CD4-positive, CD25-positive, alpha-beta regulatory T cell (primary cell): ENCODE results near the gene SLC24A3. TPM values are rescaled to one million over a fixed set of nuclear protein-coding genes. Genes with fewer than 3 reads are reported as not detected.
A peak's percentile ranks its signal among the peaks of the same experiment; 100 is the strongest.

Source experiments
- ATAC-seq, 2 donors: fragments of 150-1000 bp; cut with Tn5 transposase; one replicate each; pipeline ENCODE4 v1.10.0; 2021; ENCODE audit warnings: low read depth in 2 of 2, moderate number of reproducible peaks in 2 of 2, moderate library complexity in 1 of 2
- DNase-seq, 3 donors: peaks; one replicate each; pipeline versions ENCODE4 v3.0.0 to v3.0.0-alpha.2; 2012 to 2022; ENCODE audit warnings: mixed read lengths in 1 of 3
- H3K27ac ChIP-seq: one replicate; pipeline ENCODE4 v1.7.0; 2013; ENCODE audit warnings: mild to moderate bottlenecking, low read length; ENCODE audit not compliant: insufficient read depth, poor library complexity, severe bottlenecking
- H3K27me3 ChIP-seq: one replicate; pipeline ENCODE4 v1.7.0; 2013; ENCODE audit warnings: low read length; ENCODE audit not compliant: control insufficient read depth, insufficient read depth
- H3K36me3 ChIP-seq: one replicate; pipeline ENCODE4 v1.7.0; 2013; ENCODE audit warnings: mild to moderate bottlenecking, low read length, moderate library complexity; ENCODE audit not compliant: control insufficient read depth, insufficient read depth
- H3K4me1 ChIP-seq: 2 replicates; pipeline ENCODE4 v1.7.0; 2013; ENCODE audit warnings: mild to moderate bottlenecking, low read length; ENCODE audit not compliant: insufficient read depth, control insufficient read depth, poor library complexity, severe bottlenecking
- H3K4me3 ChIP-seq: one replicate; pipeline ENCODE4 v1.7.0; 2013; ENCODE audit warnings: low read depth, mild to moderate bottlenecking, low read length, moderate library complexity
- H3K9me3 ChIP-seq, 2 experiments: 1 replicate in 1 of 2; 2 replicates in 1 of 2; pipeline ENCODE4 v1.7.0; 2013; ENCODE audit warnings: low read length in 2 of 2, mild to moderate bottlenecking in 1 of 2, moderate library complexity in 1 of 2; ENCODE audit not compliant: control insufficient read depth in 2 of 2
- H3K27ac Mint-ChIP-seq, 3 donors: one replicate each; pipeline ENCODE4 v1.8.0; 2020 to 2022; ENCODE audit warnings: mild to moderate bottlenecking in 3 of 3, mixed read lengths in 3 of 3, moderate library complexity in 2 of 3
- H3K27me3 Mint-ChIP-seq: one replicate; pipeline ENCODE4 v1.8.0; 2022; ENCODE audit warnings: mild to moderate bottlenecking, mixed read lengths
- H3K36me3 Mint-ChIP-seq: one replicate; pipeline ENCODE4 v1.8.0; 2020; ENCODE audit warnings: mixed read lengths
- H3K4me1 Mint-ChIP-seq, 4 donors: one replicate each; pipeline ENCODE4 v1.8.0; 2020 to 2022; ENCODE audit warnings: mixed read lengths in 4 of 4, mild to moderate bottlenecking in 1 of 4
- H3K4me3 Mint-ChIP-seq, 4 donors: one replicate each; pipeline ENCODE4 v1.8.0; 2020 to 2022; ENCODE audit warnings: mild to moderate bottlenecking in 4 of 4, mixed read lengths in 4 of 4, moderate library complexity in 3 of 4
- H3K9me3 Mint-ChIP-seq, 7 donors: one replicate each; pipeline ENCODE4 v1.8.0; 2020 to 2022; ENCODE audit warnings: mixed read lengths in 7 of 7, mild to moderate bottlenecking in 3 of 7, moderate library complexity in 2 of 7
- polyA plus RNA-seq, 4 donors: library from polyadenylated mRNA; unstranded; fragments of 300-500 nt; fragmentation: Illumina TruSeq; gene quantifications; one replicate each; pipeline ENCODE4 v1.2.3, GENCODE V29; 2021
- total RNA-seq: library from RNA; stranded (reverse); gene quantifications from one replicate; pipeline ENCODE4 v1.2.3, GENCODE V29; 2022

SLC24A3 gene
- total and polyA plus RNA-seq, 5 donors from 2014 or later, result 0.25 TPM; not detected in 4

GRCh38 chr20:19314621-19315020 lies 102.2 kb downstream of the SLC24A3 start:
- Histone ChIP-seq H3K4me1 (no peaks in the 10 kb centered on the region), H3K4me3 (no peak overlapping the region), H3K36me3 (no peaks in the 10 kb centered on the region), H3K9me3 (no peaks in the 10 kb centered on the region), H3K27me3 (no peaks in the 10 kb centered on the region), H3K27ac (no peak overlapping the region)
- Mint-ChIP-seq H3K27ac (no peak overlapping the region), H3K4me1 (no peaks in the 10 kb centered on the region), H3K36me3 (no peaks in the 10 kb centered on the region), H3K27me3 (no peaks in the 10 kb centered on the region), H3K9me3 (peaks cover 0 to 2% (median 0%) of the 10 kb centered on the region in 7 donors), H3K4me3 (no peak overlapping the region)
- ATAC-seq (no peak), DNase-seq (no peak)

- no peak overlapping the region for H3K4me3 Mint-ChIP-seq
- Histone ChIP-seq H3K36me3 (no peaks in the 10 kb centered on the region), H3K4me1 (no peaks in the 10 kb centered on the region), H3K4me3 (no peak overlapping the region), H3K9me3 (no peaks in the 10 kb centered on the region), H3K27me3 (no peaks in the 10 kb centered on the region), H3K27ac (no peak overlapping the region)
- no peaks in the 10 kb centered on the region for H3K4me1 Mint-ChIP-seq
- no peaks in the 10 kb centered on the region for H3K27me3 Mint-ChIP-seq
- ATAC-seq, result no peak
- H3K36me3 Mint-ChIP-seq, result no peaks in the 10 kb centered on the region
- peaks cover 0 to 2% (median 0%) of the 10 kb centered on the region in 7 donors for H3K9me3 Mint-ChIP-seq
- no peak overlapping the region for H3K27ac Mint-ChIP-seq
- no peak for DNase-seq
These were observed 105.0 kb downstream of the SLC24A3 start for GRCh38 chr20:19317237-19318069.

- H3K36me3 ChIP-seq, result no peaks in the 10 kb centered on the region
- H3K27me3 Mint-ChIP-seq, result no peaks in the 10 kb centered on the region
- no peaks in the 10 kb centered on the region for H3K9me3 ChIP-seq
- no peak overlapping the region for H3K4me3 ChIP-seq
- no peaks in the 10 kb centered on the region for H3K4me1 ChIP-seq
- no peak overlapping the region for H3K27ac ChIP-seq
- no peak for DNase-seq
- peaks cover 0 to 2% (median 0%) of the 10 kb centered on the region in 7 donors for H3K9me3 Mint-ChIP-seq
- H3K4me3 Mint-ChIP-seq, result no peak overlapping the region
- no peaks in the 10 kb centered on the region for H3K27me3 ChIP-seq
- H3K27ac Mint-ChIP-seq, result peak overlapping the region in 1 of 3 donors; percentile 38
- no peak for ATAC-seq
- H3K36me3 Mint-ChIP-seq, result no peaks in the 10 kb centered on the region
- no peaks in the 10 kb centered on the region for H3K4me1 Mint-ChIP-seq
These were observed 106.2 kb downstream of the SLC24A3 start for GRCh38 chr20:19318610-19319009.

GRCh38 chr20:19320005-19320404 lies 107.6 kb downstream of the SLC24A3 start:
- H3K27ac Mint-ChIP-seq, result no peak overlapping the region
- no peak overlapping the region for H3K4me3 Mint-ChIP-seq
- H3K4me1 ChIP-seq, result no peaks in the 10 kb centered on the region
- no peaks in the 10 kb centered on the region for H3K4me1 Mint-ChIP-seq
- H3K36me3 ChIP-seq, result no peaks in the 10 kb centered on the region
- no peaks in the 10 kb centered on the region for H3K27me3 Mint-ChIP-seq
- no peak for ATAC-seq
- no peaks in the 10 kb centered on the region for H3K36me3 Mint-ChIP-seq
- no peaks in the 10 kb centered on the region for H3K9me3 ChIP-seq
- peaks cover 0 to 2% (median 0%) of the 10 kb centered on the region in 7 donors for H3K9me3 Mint-ChIP-seq
- DNase-seq, result no peak
- H3K4me3 ChIP-seq, result no peak overlapping the region
- H3K27me3 ChIP-seq, result no peaks in the 10 kb centered on the region
- no peak overlapping the region for H3K27ac ChIP-seq

GRCh38 chr20:19321176-19321575 lies 108.7 kb downstream of the SLC24A3 start:
- Mint-ChIP-seq H3K4me3 (no peak overlapping the region), H3K4me1 (no peaks in the 10 kb centered on the region), H3K27me3 (no peaks in the 10 kb centered on the region), H3K27ac (no peak overlapping the region), H3K9me3 (peaks cover 0 to 2% (median 0%) of the 10 kb centered on the region in 7 donors), H3K36me3 (no peaks in the 10 kb centered on the region)
- DNase-seq, result no peak
- Histone ChIP-seq H3K4me1 (no peaks in the 10 kb centered on the region), H3K27me3 (no peaks in the 10 kb centered on the region), H3K4me3 (no peak overlapping the region), H3K27ac (no peak overlapping the region), H3K36me3 (no peaks in the 10 kb centered on the region), H3K9me3 (no peaks in the 10 kb centered on the region)
- ATAC-seq, result no peak

- no peak overlapping the region for H3K27ac ChIP-seq
- H3K4me3 ChIP-seq, result no peak overlapping the region
- H3K36me3 ChIP-seq, result no peaks in the 10 kb centered on the region
- no peaks in the 10 kb centered on the region for H3K4me1 Mint-ChIP-seq
- DNase-seq (no peak), ATAC-seq (no peak)
- no peaks in the 10 kb centered on the region for H3K27me3 Mint-ChIP-seq
- H3K4me1 ChIP-seq, result no peaks in the 10 kb centered on the region
- peaks cover 0 to 2% (median 0%) of the 10 kb centered on the region in 7 donors for H3K9me3 Mint-ChIP-seq
- H3K27me3 ChIP-seq, result no peaks in the 10 kb centered on the region
- H3K36me3 Mint-ChIP-seq, result no peaks in the 10 kb centered on the region
- no peak overlapping the region for H3K27ac Mint-ChIP-seq
- no peaks in the 10 kb centered on the region for H3K9me3 ChIP-seq
- H3K4me3 Mint-ChIP-seq, result no peak overlapping the region
These were observed 109.9 kb downstream of the SLC24A3 start for GRCh38 chr20:19322061-19322985.

- Histone ChIP-seq H3K9me3 (no peaks in the 10 kb centered on the region), H3K27ac (no peak overlapping the region), H3K36me3 (no peaks in the 10 kb centered on the region), H3K27me3 (no peaks in the 10 kb centered on the region), H3K4me1 (no peaks in the 10 kb centered on the region), H3K4me3 (no peak overlapping the region)
- no peak for DNase-seq
- Mint-ChIP-seq H3K4me1 (peaks cover 0 to 7% (median 0%) of the 10 kb centered on the region in 4 donors), H3K9me3 (peaks cover 0 to 4% (median 0%) of the 10 kb centered on the region in 7 donors), H3K27me3 (no peaks in the 10 kb centered on the region), H3K4me3 (no peak overlapping the region), H3K36me3 (no peaks in the 10 kb centered on the region), H3K27ac (no peak overlapping the region)
- no peak for ATAC-seq
These were observed 115.0 kb downstream of the SLC24A3 start for GRCh38 chr20:19327401-19327800.
